HL-60 (cell line): ENCODE results near the gene KDM4C.

Experiments used
- CTCF ChIP-seq: IDR thresholded peaks from one replicate; pipeline ENCODE4 v1.5.1; 2011; ENCODE audit warnings: low read length, control low read depth, inconsistent platforms; ENCODE audit not compliant: insufficient read depth
- GABPA ChIP-seq: IDR thresholded peaks from 2 replicates; pipeline ENCODE4 v1.6.1; 2012; ENCODE audit warnings: low read depth
- POLR2AphosphoS5 ChIP-seq: IDR thresholded peaks from 2 replicates; pipeline ENCODE4 v1.6.1; 2012; ENCODE audit warnings: low read depth
- REST ChIP-seq: IDR thresholded peaks from 2 replicates; pipeline ENCODE4 v1.6.1; 2012; ENCODE audit warnings: low read depth; ENCODE audit not compliant: insufficient replicate concordance

- TF ChIP-seq CTCF (no peak), POLR2AphosphoS5 (no peak), GABPA (no peak), REST (no peak)
Measured at GRCh38 chr9:7094052-7094451, 336.3 kb downstream of the KDM4C start.
